ENCODE data around the gene CISD2.
A peak's percentile ranks its signal among the peaks of the same experiment; 100 is the strongest.
"Not testable (repeated sequence)": the region's sequence is repeated elsewhere in the genome, so short reads cannot be mapped to it uniquely, and the experiment has no call there.

Gene CISD2, protein sequence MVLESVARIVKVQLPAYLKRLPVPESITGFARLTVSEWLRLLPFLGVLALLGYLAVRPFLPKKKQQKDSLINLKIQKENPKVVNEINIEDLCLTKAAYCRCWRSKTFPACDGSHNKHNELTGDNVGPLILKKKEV

DNA sequence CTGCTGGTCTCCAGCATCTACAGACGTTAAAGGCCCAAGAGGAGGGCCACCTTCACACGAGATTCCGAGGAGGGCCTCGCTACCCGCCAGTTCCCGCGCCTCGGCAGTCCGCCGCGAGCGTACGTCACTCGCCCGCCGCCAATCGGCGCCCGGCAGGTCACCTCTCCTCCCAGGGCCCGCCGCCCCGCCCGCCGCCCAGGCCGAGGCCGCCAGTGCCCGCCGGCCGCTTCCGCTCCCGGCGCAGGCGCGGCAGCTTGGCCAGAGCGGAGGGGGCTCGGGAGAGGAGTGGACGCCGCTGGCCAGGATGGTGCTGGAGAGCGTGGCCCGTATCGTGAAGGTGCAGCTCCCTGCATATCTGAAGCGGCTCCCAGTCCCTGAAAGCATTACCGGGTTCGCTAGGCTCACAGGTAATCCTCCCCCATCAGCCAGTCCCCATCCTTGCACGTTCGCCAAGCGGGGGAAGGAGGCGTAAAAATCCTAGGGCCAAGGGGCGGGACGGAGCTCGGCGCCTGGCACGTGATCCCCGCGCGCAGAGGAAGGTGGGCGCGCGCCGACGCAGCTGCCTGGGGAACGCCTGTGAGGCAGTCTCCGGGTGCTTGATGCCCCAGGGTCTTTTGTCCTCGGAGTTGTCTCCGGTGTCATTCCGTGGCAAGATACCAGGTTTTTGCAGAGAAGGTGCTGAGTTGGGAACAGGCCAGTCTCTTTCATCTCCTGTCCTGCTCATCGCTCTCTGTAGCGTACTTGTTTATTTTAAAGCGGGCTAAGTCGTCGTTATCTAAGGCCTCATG, at the start of gene CISD2:
Gene CISD2 (plus strand): TSS at position 212 of the 788 bp plus-strand sequence. CDS start 93 bp downstream, at position 305.
- Histone ChIP-seq H3K9me3 (peaks cover 16% of the 10 kb centered on the region), H3K27me3 (no peaks in the 10 kb centered on the region), H3K4me3 (peak within 1 kb of the TSS; percentile 72), H3K4me2 (peak within 1 kb of the TSS; percentile 88), H3K9ac (peak within 1 kb of the TSS; percentile 89), H3K27ac (peak within 1 kb of the TSS; percentile 92), H3K4me1 (peaks cover 41% of the 10 kb centered on the region), H4K20me1 (no peaks in the 10 kb centered on the region), H3K36me3 (peaks cover 23% of the 10 kb centered on the region)
- TF ChIP-seq Cebpa-rat (IDR thresholded peaks at IDR 0.05), result no peak

DNA sequence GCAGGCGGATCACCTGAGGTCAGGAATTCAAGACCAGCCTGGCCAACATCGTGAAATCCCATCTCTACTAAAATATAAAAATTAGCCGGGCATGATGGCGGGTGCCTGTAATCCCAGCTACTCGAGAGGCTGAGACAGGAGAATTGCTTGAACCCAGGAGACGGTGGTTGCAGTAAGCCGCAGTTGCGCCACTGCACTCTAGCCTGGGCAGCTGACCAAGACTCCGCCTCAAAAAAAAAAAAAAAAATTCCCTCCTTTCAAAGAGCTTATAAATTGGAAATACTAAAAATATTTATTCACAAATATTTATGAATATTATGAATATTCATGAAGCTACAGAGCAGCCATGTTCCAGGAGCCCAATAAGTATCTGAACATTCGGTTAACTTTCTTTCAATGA, 49.7 kb upstream of the CISD2 start:
- not testable (repeated sequence) for H3K27me3 ChIP-seq, H3K4me3 ChIP-seq, H3K9me3 ChIP-seq, H3K9ac ChIP-seq, H3K27ac ChIP-seq
- Histone ChIP-seq H4K20me1 (peaks cover 100% of the 10 kb centered on the region), H3K4me2 (peak overlapping the region; percentile 8; the same call in 1 of the 2 replicates), H3K4me1 (peaks cover 32% of the 10 kb centered on the region), H3K36me3 (peaks cover 95% of the 10 kb centered on the region)

DNA sequence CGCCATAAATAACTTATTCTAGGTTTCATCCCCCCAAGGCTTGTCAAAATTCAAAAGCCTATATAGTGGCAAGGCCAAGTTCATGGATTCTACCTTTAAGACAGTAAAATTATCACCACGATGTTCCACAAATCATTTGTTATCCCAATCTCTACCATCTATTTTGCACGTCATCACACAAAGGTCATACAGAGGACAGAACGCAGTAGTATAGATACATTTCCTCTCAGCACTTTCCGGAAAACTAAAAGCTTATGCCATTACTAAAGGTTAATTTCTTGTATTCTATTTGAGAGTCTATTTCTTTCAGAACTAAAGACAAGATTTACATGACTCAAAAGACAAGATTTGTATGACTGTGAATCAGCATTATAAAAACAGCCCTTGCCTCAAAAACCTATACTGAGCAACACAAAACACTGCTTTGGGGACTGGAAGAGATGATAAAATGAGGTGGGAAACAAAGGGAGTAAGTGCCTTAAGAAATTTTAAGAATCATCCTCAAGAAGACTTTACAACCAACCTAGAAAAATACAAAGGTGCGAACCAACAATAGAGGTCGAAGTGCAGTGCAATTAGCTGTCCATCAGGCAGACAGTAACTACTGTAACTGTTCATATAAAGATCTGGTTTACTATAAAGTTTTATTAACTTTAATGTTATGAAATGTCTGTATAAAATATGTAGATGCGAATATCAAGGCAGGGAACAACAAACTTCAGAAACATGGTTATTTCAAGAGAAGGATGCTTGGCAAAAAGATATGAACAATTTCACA, 49.0 kb upstream of the CISD2 start:
- no peak overlapping the region for H3K9ac ChIP-seq
- no peak for TF ChIP-seq Cebpa-rat (IDR thresholded peaks at IDR 0.05)
- H3K9me3 ChIP-seq, result no peaks in the 10 kb centered on the region; the same call in 1 of the 2 replicates
- H3K4me3 ChIP-seq, result no peak overlapping the region
- no peaks in the 10 kb centered on the region for H3K27me3 ChIP-seq
- peaks cover 38% of the 10 kb centered on the region for H3K4me1 ChIP-seq
- no peak overlapping the region for H3K4me2 ChIP-seq
- peaks cover 100% of the 10 kb centered on the region for H4K20me1 ChIP-seq
- H3K27ac ChIP-seq, result no peak overlapping the region
- peaks cover 88% of the 10 kb centered on the region for H3K36me3 ChIP-seq

DNA sequence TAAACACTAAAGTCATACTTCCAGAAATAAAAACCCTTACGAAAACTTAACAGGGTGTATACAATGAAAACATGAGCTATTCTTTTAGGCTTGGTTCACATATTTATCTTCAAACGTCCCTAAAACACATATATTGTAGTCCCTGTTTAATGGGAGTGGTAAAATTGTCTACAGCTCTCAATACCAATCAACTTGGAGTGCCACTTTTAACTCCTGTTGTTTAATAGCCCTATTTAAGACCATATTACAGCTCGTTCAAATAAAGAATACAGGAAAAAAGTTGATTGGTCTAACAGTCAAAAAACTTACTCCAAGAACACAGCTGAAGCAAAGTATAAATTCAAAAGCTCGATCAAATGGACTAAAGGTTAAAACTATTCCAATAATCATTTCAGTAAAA, 45.3 kb upstream of the CISD2 start:
- no peak for TF ChIP-seq Cebpa-rat (IDR thresholded peaks at IDR 0.05)
- peak overlapping the region; percentile 90; the same call in 1 of the 2 replicates for H3K4me3 ChIP-seq
- H3K9ac ChIP-seq, result no peak overlapping the region
- peaks cover 83% of the 10 kb centered on the region for H4K20me1 ChIP-seq
- H3K27me3 ChIP-seq, result no peaks in the 10 kb centered on the region
- no peak overlapping the region for H3K27ac ChIP-seq
- H3K9me3 ChIP-seq, result no peaks in the 10 kb centered on the region; the same call in 1 of the 2 replicates
- peaks cover 53% of the 10 kb centered on the region for H3K36me3 ChIP-seq
- peaks cover 34% of the 10 kb centered on the region for H3K4me1 ChIP-seq
- peak overlapping the region; percentile 84 for H3K4me2 ChIP-seq

DNA sequence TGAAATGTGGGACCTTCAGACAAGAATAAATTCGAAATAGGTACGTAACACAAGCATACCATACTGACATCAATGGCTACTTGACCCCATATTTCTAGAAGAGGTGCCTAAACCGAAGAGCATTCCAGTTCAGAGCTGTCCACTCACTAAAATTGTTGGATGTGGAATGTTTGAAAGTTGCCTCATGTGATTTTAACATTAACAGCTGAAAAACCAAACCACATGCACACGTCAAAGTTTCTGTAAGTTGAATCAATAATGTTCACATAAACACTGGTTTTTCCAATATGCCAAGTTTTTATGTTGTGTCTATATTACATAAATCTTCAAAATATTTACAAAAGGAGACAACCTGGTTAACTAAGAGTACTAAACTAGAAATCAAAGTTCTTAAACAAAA, 44.9 kb upstream of the CISD2 start:
- Histone ChIP-seq H3K36me3 (peaks cover 49% of the 10 kb centered on the region), H3K9me3 (no peaks in the 10 kb centered on the region), H3K27me3 (no peaks in the 10 kb centered on the region), H3K4me1 (peaks cover 36% of the 10 kb centered on the region), H3K9ac (no peak overlapping the region), H3K27ac (no peak overlapping the region), H3K4me2 (peak overlapping the region; percentile 84), H4K20me1 (peaks cover 79% of the 10 kb centered on the region), H3K4me3 (peak overlapping the region; percentile 90; the same call in 1 of the 2 replicates)
- no peak for TF ChIP-seq Cebpa-rat (IDR thresholded peaks at IDR 0.05)

DNA sequence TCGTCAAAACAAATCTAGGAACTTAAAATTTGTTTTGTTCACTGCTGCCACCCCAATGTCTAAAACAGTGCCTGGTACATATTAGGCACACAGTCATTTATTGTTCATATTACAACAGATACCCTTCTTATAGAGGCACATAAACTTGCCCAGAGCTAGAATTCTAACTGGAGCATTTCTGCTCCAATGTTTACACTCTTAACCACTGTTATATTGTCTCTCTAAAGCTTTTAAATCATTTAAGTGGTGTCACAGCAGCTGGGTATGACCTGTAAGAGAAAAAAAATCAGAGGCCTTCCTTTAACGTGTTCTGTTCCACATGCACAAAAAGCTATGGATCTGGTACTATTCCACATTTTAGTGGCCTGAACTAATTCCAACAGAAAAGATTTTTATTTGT, 44.4 kb upstream of the CISD2 start:
- Histone ChIP-seq H3K9me3 (no peaks in the 10 kb centered on the region), H4K20me1 (peaks cover 74% of the 10 kb centered on the region), H3K4me1 (peaks cover 37% of the 10 kb centered on the region), H3K9ac (peak overlapping the region; percentile 100), H3K27ac (peak overlapping the region; percentile 100), H3K27me3 (no peaks in the 10 kb centered on the region), H3K4me2 (peak overlapping the region; percentile 84), H3K4me3 (peak overlapping the region; percentile 90), H3K36me3 (peaks cover 44% of the 10 kb centered on the region)
- no peak for TF ChIP-seq Cebpa-rat (IDR thresholded peaks at IDR 0.05)

DNA sequence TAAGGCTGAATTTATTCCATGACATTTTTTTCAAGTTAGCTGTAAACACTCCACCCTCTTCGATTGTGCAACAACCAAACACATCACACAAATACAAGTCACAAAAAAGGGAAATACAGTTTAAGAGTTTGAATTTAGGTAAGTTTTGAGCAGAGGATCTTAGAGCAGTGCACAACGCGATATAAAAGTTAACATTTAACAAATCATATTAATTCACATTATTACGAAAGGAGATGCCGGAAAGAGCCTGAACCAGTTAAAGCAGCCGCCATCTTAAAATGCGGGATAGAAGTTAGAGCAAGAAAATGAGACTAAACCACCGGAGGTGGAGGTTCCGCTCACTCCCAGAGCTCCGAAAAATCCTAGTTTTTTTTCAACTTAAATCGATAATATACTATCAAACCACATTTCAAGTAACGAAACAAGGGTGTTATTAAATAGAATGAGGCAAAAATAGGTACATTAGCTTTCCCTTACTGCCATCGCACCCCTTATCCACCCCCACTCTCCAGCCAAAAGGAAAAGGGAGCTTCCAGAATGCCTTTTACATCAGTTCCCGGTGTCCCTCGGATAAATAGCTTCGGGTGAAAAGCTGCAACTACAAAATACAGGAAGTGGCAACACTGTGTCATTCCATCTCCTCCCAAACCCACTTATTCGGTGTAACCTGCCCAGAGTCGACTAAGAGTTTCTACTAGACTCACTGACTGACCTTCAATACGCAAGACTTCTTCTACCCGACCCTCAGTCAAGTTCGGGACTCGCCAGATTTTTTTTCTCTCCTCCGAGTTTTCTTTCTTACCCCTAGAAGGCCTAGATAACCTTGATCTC, 43.3 kb upstream of the CISD2 start:
- Histone ChIP-seq H3K9ac (peak overlapping the region; percentile 100), H3K4me3 (peak overlapping the region; percentile 90), H3K4me1 (peaks cover 38% of the 10 kb centered on the region), H3K36me3 (peaks cover 33% of the 10 kb centered on the region), H3K9me3 (no peaks in the 10 kb centered on the region), H4K20me1 (peaks cover 63% of the 10 kb centered on the region), H3K27me3 (no peaks in the 10 kb centered on the region), H3K27ac (peak overlapping the region; percentile 100), H3K4me2 (peak overlapping the region; percentile 84)
- TF ChIP-seq Cebpa-rat (IDR thresholded peaks at IDR 0.05), result peak; percentile 92; the same call in 1 of the 2 replicates

DNA sequence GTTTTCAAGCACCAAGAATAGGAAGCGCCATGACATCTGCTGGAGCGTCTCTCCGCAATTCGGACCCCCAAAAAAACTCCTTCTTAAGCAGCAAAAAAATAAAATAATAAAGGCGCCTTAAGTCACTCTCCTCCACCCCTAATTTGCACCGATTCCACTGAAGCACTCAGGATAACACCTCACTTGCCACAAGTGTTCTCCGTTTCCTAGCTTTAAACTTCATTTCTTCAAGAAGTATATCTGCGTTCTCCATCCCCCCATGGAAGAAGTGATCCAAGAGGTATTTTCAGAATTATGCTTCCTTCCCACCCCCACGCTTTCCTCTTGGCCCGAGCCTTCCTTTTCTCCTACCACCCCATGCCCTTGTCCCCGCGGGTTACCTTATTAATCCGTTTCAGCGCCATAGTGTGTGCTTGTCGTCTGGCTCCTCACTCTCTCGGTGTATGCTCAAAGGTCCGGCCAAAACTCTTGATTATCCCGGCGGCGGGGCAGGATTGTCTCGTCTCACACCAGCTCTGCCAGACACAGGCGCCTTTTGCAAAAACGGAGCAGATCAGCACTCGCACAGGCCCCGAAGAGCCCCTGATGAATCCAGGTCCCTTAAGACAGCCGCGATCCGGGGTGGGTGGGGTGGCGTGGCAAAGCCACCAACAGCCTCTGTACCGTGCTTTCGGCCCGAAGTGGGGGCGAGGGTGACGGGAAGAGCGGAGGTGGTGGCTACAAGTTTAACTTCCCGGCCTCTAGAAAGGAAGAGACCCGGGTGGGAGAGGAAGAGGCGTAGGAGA, 42.5 kb upstream of the CISD2 start:
- H3K27ac ChIP-seq, result peak overlapping the region; percentile 100

More for the DNA sequence above, 42.5 kb upstream of the CISD2 start:
- H3K9me3 ChIP-seq, result no peaks in the 10 kb centered on the region
- peak overlapping the region; percentile 100 for H3K9ac ChIP-seq
- no peaks in the 10 kb centered on the region for H3K27me3 ChIP-seq
- TF ChIP-seq Cebpa-rat (IDR thresholded peaks at IDR 0.05), result no peak
- peaks cover 55% of the 10 kb centered on the region for H4K20me1 ChIP-seq
- H3K4me1 ChIP-seq, result peaks cover 38% of the 10 kb centered on the region
- peak overlapping the region; percentile 84 for H3K4me2 ChIP-seq
- peaks cover 26% of the 10 kb centered on the region for H3K36me3 ChIP-seq
- peak overlapping the region; percentile 90 for H3K4me3 ChIP-seq
